HG03097 (cell line): Measurements from ENCODE around the gene SMAD4.
"Not testable (repeated sequence)": the region's sequence is repeated elsewhere in the genome, so short reads cannot be mapped to it uniquely, and the experiment has no call there.

ENCODE experiments used
- ATAC-seq: cut with Tn5 transposase; IDR thresholded peaks from one replicate; pipeline ENCODE4 v1.9.1; 2021; ENCODE audit not compliant: unreplicated experiment, low FRiP score

The SMAD4 gene

DNA sequence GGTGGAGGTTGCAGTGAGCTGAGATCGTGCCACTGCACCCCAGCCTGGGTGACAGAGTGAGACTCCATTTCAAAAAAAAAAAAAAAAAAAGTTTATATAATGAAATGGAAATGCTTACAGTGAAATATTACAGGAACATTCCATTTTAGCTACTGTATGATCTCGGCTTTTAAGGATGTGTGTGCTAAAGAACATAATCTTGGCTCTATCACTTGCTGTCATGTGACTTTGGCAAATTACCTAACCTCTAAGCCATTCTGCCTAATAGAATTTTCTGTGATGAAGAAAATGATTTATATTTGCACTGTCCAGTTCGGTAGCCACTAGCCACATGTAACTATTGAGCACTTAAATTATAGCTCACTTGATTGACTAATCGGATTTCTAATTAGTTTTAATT lies 36.3 kb downstream of the SMAD4 start:
- ATAC-seq, result no peak

- no peak for ATAC-seq
These were observed 38.1 kb downstream of the SMAD4 start for GRCh38 chr18:51068105-51068504.

DNA sequence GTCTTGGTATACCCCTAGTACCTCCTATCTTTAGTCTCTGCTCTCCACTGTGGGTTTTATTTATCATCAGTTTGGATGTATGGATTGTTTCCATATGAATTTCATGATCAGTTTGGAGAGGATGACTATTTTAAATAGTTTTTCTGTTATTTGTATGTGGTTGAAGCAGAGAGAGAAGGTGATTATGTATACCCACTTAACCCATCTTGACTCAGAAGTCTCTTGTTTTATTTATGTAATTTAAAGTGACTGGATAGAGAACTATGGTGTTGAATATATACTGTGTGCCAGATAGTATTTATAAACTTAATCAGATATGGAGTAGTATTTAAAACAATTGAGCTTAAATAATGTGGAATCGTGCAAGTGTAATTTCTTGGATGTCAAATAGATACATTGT lies 39.9 kb downstream of the SMAD4 start:
- no peak for ATAC-seq

GRCh38 chr18:51070545-51070944 lies 40.5 kb downstream of the SMAD4 start:
- ATAC-seq, result no peak

- no peak for ATAC-seq
These were observed 42.7 kb downstream of the SMAD4 start for GRCh38 chr18:51072586-51073313.

DNA sequence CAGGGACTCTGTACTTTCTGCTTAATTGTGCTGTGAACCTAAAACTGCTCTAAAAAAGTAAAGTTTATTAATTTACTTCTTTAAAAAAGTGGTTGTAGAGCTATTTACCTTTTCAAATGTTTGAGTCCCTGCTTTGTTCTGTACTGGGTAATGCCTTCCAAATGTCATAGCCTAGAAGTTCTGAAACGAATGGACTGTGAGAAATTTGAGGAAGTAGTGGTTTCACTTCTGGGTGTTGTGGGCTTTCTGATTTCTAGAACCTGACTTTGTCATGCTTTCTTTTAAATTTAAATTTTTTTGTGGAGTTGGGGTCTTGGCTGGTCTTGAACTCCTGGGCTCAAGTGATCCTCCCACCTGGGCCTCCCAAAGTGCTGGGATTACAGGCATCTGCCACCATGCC lies 44.6 kb downstream of the SMAD4 start:
- peak; percentile 72 for ATAC-seq

- ATAC-seq, result no peak
These were observed 46.5 kb downstream of the SMAD4 start for GRCh38 chr18:51076503-51076902.

GRCh38 chr18:51077217-51077616 lies 47.2 kb downstream of the SMAD4 start:
- ATAC-seq, result peak; percentile 75

- ATAC-seq, result no peak
These were observed 48.0 kb downstream of the SMAD4 start for GRCh38 chr18:51078026-51078425.

DNA sequence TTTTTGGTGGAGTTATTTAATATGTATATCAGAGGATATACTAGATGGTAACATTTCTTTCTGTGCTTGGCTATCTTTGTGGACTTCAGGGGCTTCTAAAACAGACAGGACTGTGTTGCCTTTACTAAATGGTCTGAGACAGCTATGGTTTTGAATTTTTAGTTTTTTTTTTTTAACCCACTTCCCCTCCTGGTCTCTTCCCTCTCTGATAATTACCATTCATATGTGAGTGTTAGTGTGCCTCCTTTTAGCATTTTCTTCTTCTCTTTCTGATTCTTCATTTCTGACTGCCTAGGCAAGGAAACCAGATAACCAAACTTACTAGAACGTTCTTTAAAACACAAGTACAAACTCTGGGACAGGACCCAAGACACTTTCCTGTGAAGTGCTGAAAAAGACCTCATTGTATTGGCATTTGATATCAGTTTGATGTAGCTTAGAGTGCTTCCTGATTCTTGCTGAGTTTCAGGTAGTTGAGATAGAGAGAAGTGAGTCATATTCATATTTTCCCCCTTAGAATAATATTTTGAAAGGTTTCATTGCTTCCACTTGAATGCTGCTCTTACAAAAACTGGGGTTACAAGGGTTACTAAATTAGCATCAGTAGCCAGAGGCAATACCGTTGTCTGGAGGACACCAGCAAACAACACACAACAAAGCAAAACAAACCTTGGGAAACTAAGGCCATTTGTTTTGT lies 52.7 kb downstream of the SMAD4 start:
- peak; percentile 57 for ATAC-seq

- no peak for ATAC-seq
These were observed 53.4 kb downstream of the SMAD4 start for GRCh38 chr18:51083398-51083797.

DNA sequence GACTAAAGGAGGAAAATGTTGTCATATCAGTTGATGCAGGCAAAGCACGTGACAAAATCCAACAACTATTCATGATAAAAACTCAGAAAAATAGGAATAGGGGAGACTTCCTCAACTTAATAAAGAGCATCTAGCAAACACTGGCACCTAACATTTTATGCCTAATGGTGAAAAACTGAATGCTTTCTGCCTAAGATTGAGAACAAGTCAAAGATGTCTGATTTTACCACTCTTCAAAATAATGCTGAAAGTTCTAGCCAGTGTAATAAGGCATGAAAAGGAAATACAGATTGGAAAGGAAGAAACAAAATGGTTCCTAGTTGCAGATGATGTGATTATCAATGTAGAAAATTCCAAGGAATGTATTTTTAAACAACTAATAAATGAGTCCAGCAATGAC lies 58.4 kb downstream of the SMAD4 start:
- ATAC-seq, result no peak

- no peak for ATAC-seq
These were observed 59.7 kb downstream of the SMAD4 start for GRCh38 chr18:51089691-51090090.

- no peak for ATAC-seq
These were observed 61.3 kb downstream of the SMAD4 start for GRCh38 chr18:51091270-51091669.

DNA sequence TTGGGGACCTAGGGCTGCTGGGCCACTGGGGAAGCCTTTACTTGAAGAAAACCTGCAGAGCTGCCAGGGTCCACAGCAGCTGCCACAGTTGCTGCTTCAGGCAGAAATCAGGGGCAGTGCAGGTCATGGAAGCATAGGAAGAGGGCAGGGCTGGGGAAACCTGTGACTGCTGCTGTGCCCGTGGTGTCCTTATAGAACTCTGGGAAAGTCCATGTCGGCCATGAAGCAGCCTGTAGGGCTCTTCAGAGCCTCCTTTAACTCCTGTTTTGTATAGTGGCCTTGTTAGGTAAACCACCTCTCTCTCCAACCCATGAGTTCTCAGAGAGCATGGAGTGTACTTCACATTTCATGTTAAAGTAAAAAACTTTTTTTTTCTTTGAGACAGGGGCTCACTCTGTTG lies 62.1 kb downstream of the SMAD4 start:
- no peak for ATAC-seq

GRCh38 chr18:51092967-51093366 lies 63.0 kb downstream of the SMAD4 start:
- ATAC-seq, result not testable (repeated sequence)

DNA sequence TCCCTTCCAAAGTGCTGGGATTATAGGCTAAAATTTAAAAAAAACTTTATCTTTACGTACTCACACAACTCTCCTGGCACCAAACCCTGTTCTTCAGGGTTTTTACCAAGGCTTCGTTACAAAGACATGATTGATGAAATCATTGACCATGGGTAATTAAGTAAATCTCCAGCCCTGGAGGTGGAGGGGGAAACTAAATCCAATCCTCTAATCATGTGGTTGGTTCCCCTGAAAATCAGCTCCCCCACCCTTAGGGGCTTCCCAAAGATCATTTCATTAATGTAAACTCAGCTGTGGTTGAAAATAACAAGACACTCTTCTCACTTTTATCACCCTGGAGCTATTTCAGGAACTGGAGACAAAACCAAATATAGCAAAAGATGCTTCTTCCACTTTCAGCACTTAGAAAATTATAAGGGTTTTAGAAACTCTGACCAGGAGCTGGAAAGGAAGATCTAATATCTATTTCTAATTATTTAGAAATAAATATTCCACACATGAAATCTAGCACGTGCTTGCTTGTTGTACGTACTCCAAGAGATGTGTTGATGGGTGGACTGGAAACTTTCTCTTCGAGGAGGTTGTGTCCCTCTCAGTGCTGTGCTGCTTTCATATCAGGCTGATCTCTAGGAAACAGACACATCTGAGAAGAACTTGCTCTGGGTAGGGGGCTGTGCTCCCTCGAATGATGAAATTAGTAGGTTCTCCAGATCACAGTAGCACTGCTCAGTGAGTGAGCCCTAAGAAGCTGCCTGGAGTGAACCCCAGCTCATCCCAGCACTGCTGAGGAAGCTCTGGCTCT lies 67.2 kb downstream of the SMAD4 start:
- no peak for ATAC-seq

GRCh38 chr18:51098082-51098481 lies 68.1 kb downstream of the SMAD4 start:
- ATAC-seq, result no peak

- no peak for ATAC-seq
These were observed 68.5 kb downstream of the SMAD4 start for GRCh38 chr18:51098513-51098912.

- ATAC-seq, result no peak
These were observed 70.5 kb downstream of the SMAD4 start for GRCh38 chr18:51100385-51101120.

DNA sequence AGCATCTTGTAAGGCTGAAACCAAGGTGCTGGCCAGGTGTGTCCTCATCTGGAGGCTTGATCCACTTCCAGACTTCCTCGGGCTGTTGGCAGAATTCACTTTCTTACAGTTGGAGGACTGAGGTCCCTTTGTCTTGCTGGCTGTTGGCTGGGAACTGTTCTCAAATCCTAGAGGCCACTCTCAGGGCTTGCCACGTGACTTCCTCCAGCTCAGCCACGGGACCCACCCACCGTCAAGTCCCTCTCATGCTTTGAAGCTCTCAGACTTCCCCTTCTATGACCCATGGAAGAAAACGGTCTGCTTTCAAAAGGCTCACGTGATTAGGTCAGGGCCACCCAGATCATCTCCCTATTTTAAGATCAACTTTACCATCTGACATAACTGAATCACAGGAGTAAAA lies 77.1 kb downstream of the SMAD4 start:
- ATAC-seq, result no peak
